T-helper 17 cell (primary cell): ENCODE data around the gene GPR15LG. TPM values are rescaled to one million over a fixed set of nuclear protein-coding genes. Genes with fewer than 3 reads are reported as not detected.
"Not testable (repeated sequence)": the region's sequence is repeated elsewhere in the genome, so short reads cannot be mapped to it uniquely, and the experiment has no call there.

ENCODE experiments used
- ATAC-seq: fragments of 150-1000 bp; cut with Tn5 transposase; 2 replicates; pipeline ENCODE4 v1.10.0; 2021; ENCODE audit warnings: mild to moderate bottlenecking, moderate library complexity
- DNase-seq, 3 donors: peaks; one replicate each; pipeline versions ENCODE4 v3.0.0 to v3.0.0-alpha.2; 2020 to 2021
- H3K9me3 ChIP-seq: one replicate; pipeline ENCODE4 v1.7.0; 2013; ENCODE audit warnings: low read length, mild to moderate bottlenecking; ENCODE audit not compliant: control insufficient read depth, poor library complexity, severe bottlenecking
- H3K27ac Mint-ChIP-seq: one replicate; pipeline ENCODE4 v1.8.0; 2022; ENCODE audit warnings: mild to moderate bottlenecking, moderate library complexity, mixed read lengths
- H3K27me3 Mint-ChIP-seq: one replicate; pipeline ENCODE4 v1.8.0; 2022; ENCODE audit warnings: mixed read lengths
- H3K36me3 Mint-ChIP-seq: one replicate; pipeline ENCODE4 v1.8.0; 2022; ENCODE audit warnings: low read depth, mixed read lengths
- H3K4me1 Mint-ChIP-seq: one replicate; pipeline ENCODE4 v1.8.0; 2022; ENCODE audit warnings: mild to moderate bottlenecking, mixed read lengths
- H3K4me3 Mint-ChIP-seq: one replicate; pipeline ENCODE4 v1.8.0; 2022; ENCODE audit warnings: mild to moderate bottlenecking, moderate library complexity, mixed read lengths
- total RNA-seq, 4 donors: library from RNA in 2 of 4; stranded (reverse) in 2 of 4; gene quantifications; one replicate each; pipeline ENCODE4 v1.2.3 and lab custom pipeline; 2022 to 2026

Gene GPR15LG
- total RNA-seq, 2 donors from 2014 or later = not detected

GRCh38 chr10:84155521-84155920 lies 18.1 kb upstream of the GPR15LG start:
- no peaks in the 10 kb centered on the region for H3K27me3 Mint-ChIP-seq
- no peak overlapping the region for H3K4me3 Mint-ChIP-seq
- DNase-seq (no peak), ATAC-seq (no peak)
- H3K9me3 ChIP-seq = no peaks in the 10 kb centered on the region
- H3K27ac Mint-ChIP-seq = peak overlapping the region; percentile 71
- H3K4me1 Mint-ChIP-seq = peaks cover 4% of the 10 kb centered on the region
- H3K36me3 Mint-ChIP-seq = peaks cover 3% of the 10 kb centered on the region

- DNase-seq (no peak), ATAC-seq (no peak)
- H3K4me1 Mint-ChIP-seq = peaks cover 4% of the 10 kb centered on the region
- H3K27me3 Mint-ChIP-seq = no peaks in the 10 kb centered on the region
- peak overlapping the region; percentile 71 for H3K27ac Mint-ChIP-seq
- no peaks in the 10 kb centered on the region for H3K9me3 ChIP-seq
- peaks cover 3% of the 10 kb centered on the region for H3K36me3 Mint-ChIP-seq
- H3K4me3 Mint-ChIP-seq = no peak overlapping the region
Measured at GRCh38 chr10:84156009-84156408, 17.6 kb upstream of the GPR15LG start.

DNA sequence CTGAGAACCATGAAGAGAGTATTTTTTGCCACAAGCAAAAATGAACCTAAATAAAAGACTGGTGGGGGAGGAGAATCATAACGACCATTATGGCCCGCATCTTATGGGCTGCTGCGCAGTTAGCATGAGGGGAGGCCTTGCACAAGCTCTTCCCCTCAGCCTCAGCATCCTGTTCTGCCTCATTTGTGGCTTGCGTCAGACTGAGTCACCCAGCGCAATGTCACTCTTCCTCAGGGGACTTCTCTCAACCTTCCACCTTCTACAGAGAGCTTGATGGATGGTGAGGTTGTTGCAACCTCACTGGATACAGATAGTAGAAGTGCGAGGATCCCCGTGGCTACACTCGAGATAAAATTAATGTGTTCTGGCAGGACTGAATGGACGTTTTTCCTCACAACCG lies 16.8 kb upstream of the GPR15LG start:
- peak; percentile 88 for ATAC-seq
- H3K4me1 Mint-ChIP-seq = peaks cover 4% of the 10 kb centered on the region
- H3K27me3 Mint-ChIP-seq = no peaks in the 10 kb centered on the region
- peak overlapping the region; percentile 71 for H3K27ac Mint-ChIP-seq
- peaks cover 3% of the 10 kb centered on the region for H3K36me3 Mint-ChIP-seq
- no peak for DNase-seq
- H3K9me3 ChIP-seq = no peaks in the 10 kb centered on the region
- peak overlapping the region; percentile 5 for H3K4me3 Mint-ChIP-seq

GRCh38 chr10:84158061-84158460 lies 15.5 kb upstream of the GPR15LG start:
- no peak for ATAC-seq
- Mint-ChIP-seq H3K27ac (no peak overlapping the region), H3K36me3 (peaks cover 3% of the 10 kb centered on the region), H3K27me3 (peaks cover 5% of the 10 kb centered on the region), H3K4me1 (peaks cover 4% of the 10 kb centered on the region), H3K4me3 (no peak overlapping the region)
- H3K9me3 ChIP-seq = no peaks in the 10 kb centered on the region
- no peak for DNase-seq

DNA sequence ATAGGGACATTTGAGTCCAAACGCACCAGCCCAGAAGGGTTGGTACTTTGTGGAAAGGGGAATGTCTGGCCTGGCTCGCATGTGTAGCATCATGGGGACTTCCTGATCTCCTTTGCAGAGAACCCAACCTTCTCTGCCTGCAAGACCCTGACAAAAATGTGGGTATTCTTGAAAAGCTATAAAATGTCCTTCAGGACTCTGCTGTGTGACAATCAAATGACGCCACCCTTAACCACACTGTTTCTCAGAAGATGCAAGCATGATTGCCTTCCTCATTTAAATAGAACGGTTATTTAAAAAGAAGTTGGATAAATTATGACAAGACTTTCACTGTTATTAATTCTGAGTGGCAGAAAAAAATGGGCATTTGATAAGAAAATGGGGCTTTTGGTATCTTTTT lies 15.1 kb upstream of the GPR15LG start:
- Mint-ChIP-seq H3K36me3 (peaks cover 3% of the 10 kb centered on the region), H3K4me3 (no peak overlapping the region), H3K27me3 (peaks cover 10% of the 10 kb centered on the region), H3K27ac (no peak overlapping the region), H3K4me1 (peaks cover 4% of the 10 kb centered on the region)
- DNase-seq = no peak
- no peak for ATAC-seq
- no peaks in the 10 kb centered on the region for H3K9me3 ChIP-seq

DNA sequence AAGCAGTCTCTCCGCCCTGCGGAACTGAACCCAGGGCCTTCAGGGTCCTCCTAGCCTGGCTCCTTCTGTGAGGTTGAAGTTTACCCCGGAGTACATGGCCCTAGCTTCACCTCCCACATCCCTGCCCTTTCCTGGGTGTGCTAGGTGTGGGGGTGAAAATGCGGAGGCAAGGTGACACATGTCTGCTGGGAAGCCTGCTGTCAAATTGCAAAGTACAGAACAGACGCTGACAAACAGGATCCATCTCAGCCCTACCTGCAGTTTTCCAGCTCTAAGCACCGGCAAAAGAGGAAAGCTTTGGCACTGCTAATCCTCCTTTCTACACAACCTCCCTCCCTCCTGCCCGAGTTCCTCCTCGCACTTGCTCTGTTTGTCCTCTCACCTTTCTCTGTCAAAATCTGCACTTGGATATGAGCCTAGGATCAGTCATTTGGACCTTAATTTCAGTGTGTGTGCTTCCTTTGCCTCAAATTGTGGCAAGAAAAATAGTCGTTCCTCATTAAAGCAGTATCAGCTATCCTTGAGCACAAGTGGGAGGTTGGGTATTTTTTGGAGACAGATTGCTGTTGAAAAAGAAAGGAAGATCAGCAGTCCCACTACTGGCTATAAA lies 14.4 kb upstream of the GPR15LG start:
- Mint-ChIP-seq H3K36me3 (peaks cover 3% of the 10 kb centered on the region), H3K27me3 (peaks cover 16% of the 10 kb centered on the region), H3K27ac (no peak overlapping the region), H3K4me3 (no peak overlapping the region), H3K4me1 (peaks cover 4% of the 10 kb centered on the region)
- no peaks in the 10 kb centered on the region for H3K9me3 ChIP-seq
- ATAC-seq = no peak
- no peak for DNase-seq

DNA sequence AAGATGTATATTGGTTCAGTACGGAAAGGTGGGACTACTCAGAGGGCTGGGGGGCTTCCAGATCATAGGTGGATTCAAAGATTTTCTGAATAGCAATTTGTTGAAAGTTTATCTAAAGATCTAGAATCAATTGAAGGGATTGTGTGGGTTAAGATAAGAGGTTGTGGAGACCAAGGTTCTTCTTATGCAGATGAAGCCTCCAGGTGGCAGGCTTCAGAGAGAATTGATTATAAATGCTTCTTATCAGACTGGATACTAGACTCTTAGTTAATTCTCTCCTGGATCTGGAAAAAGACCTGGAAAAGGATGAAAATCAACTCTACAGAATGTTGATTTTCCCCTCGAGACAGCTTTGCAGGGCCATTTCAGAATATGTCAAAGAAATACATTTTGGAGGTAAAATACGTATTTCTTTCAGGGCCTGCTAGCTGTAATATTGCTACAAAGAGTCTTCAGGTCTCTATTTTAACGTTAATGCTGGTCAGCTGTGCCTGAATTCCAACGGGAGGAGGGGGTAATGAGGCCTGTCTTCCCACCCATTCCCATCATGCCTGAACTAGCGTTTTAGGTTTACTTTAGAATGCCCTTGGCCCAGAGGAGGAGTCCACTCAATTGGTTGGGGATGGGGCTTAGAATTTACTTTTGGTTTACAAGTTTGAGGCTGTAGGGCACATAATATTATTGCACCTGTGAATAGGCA lies 12.8 kb upstream of the GPR15LG start:
- no peaks in the 10 kb centered on the region for H3K9me3 ChIP-seq
- no peaks in the 10 kb centered on the region for H3K36me3 Mint-ChIP-seq
- peaks cover 24% of the 10 kb centered on the region for H3K27me3 Mint-ChIP-seq
- no peak overlapping the region for H3K4me3 Mint-ChIP-seq
- H3K4me1 Mint-ChIP-seq = peaks cover 2% of the 10 kb centered on the region
- ATAC-seq = no peak
- no peak overlapping the region for H3K27ac Mint-ChIP-seq
- DNase-seq = no peak

GRCh38 chr10:84163996-84164395 lies 9.6 kb upstream of the GPR15LG start:
- no peak for DNase-seq

DNA sequence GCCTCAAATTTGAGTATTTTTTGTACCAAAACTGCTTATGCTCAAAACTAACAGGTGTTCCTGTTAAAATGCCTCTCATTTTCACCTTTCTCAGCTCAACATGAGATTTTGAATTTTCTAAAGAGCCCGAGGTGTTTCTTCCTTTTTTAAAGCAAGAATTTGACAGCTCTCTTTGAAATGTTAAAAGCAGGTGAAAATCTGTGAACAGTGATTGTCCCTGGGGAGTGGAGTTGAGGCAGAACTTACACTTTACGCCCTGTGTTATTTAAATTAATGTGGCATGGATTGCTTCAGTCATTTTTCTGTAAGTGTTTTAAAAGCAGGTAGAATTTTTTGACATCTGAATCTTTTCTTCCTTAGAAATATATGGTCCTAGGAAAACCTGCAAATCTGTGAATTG lies 9.2 kb upstream of the GPR15LG start:
- Mint-ChIP-seq H3K27ac (no peak overlapping the region), H3K27me3 (peaks cover 33% of the 10 kb centered on the region), H3K36me3 (no peaks in the 10 kb centered on the region), H3K4me1 (no peaks in the 10 kb centered on the region), H3K4me3 (no peak overlapping the region)
- DNase-seq = no peak
- H3K9me3 ChIP-seq = no peaks in the 10 kb centered on the region
- ATAC-seq = no peak

More at GRCh38 chr10:84163996-84164395, 9.6 kb upstream of the GPR15LG start:
- Mint-ChIP-seq H3K27ac (no peak overlapping the region), H3K4me3 (no peak overlapping the region), H3K36me3 (no peaks in the 10 kb centered on the region), H3K4me1 (peaks cover 2% of the 10 kb centered on the region), H3K27me3 (peaks cover 33% of the 10 kb centered on the region)
- H3K9me3 ChIP-seq = no peaks in the 10 kb centered on the region
- ATAC-seq = no peak

- DNase-seq (no peak), ATAC-seq (no peak)
- H3K27me3 Mint-ChIP-seq = peaks cover 35% of the 10 kb centered on the region
- H3K4me1 Mint-ChIP-seq = no peaks in the 10 kb centered on the region
- no peak overlapping the region for H3K27ac Mint-ChIP-seq
- no peaks in the 10 kb centered on the region for H3K36me3 Mint-ChIP-seq
- H3K9me3 ChIP-seq = no peaks in the 10 kb centered on the region
- no peak overlapping the region for H3K4me3 Mint-ChIP-seq
Measured at GRCh38 chr10:84166620-84167288, 6.8 kb upstream of the GPR15LG start.

- not testable (repeated sequence) for DNase-seq, H3K4me3 Mint-ChIP-seq, H3K4me1 Mint-ChIP-seq, H3K9me3 ChIP-seq, H3K27ac Mint-ChIP-seq, H3K36me3 Mint-ChIP-seq, ATAC-seq
- H3K27me3 Mint-ChIP-seq = peaks cover 38% of the 10 kb centered on the region
Measured at GRCh38 chr10:84167289-84167653, 6.3 kb upstream of the GPR15LG start.

DNA sequence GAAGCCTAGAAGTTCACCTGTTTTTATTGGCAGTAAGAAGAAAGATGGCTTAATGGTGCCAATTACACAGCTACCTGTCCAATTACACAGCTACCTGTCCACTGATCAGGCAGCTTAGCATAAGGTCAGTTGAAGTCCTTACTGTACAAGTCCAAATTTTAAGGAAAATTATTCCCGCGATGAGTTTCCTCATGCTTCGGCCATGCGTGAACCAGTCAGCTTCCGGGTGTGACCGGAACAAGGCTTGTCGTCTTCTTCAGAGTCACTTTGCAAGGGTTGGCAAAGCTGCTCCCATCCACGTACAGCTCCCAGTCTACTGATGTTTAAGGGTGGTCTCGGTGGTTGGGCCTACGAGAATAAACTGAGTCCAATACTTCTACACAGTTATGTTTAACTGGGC lies 5.2 kb upstream of the GPR15LG start:
- H3K27me3 Mint-ChIP-seq = peaks cover 30% of the 10 kb centered on the region
- DNase-seq, H3K36me3 Mint-ChIP-seq, ATAC-seq, H3K9me3 ChIP-seq, H3K4me3 Mint-ChIP-seq, H3K4me1 Mint-ChIP-seq, H3K27ac Mint-ChIP-seq: not testable (repeated sequence)

DNA sequence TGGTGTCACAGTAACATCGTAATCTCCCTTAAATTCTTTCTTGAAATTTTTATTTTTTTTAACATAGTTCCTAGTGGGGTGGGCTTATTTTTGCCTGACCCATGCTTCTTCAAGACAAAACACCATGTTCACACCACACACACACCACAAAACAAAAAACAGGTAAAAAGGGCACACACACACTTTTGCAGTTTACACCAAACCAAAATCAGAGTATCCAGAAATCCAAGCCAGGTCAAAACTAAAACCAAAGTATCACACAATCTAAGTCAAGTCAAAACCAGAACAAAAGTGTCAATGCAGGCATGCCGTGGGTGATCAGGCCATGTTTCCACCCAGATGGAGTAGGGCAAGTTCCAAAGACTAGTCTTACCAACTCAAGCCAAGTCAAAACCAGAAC lies 2.4 kb upstream of the GPR15LG start:
- not testable (repeated sequence) for ATAC-seq, H3K27ac Mint-ChIP-seq
- peaks cover 12% of the 10 kb centered on the region for H3K27me3 Mint-ChIP-seq

More for the DNA sequence above, 2.4 kb upstream of the GPR15LG start:
- not testable (repeated sequence) for H3K36me3 Mint-ChIP-seq, DNase-seq, H3K4me1 Mint-ChIP-seq, H3K4me3 Mint-ChIP-seq, H3K9me3 ChIP-seq
